GM19372 (cell line): ENCODE data around the gene DHCR7.
A peak's percentile ranks its signal among the peaks of the same experiment; 100 is the strongest.

Experiments
- ATAC-seq: cut with Tn5 transposase; IDR thresholded peaks from one replicate; pipeline ENCODE4 v1.9.1; 2021; ENCODE audit warnings: mild to moderate bottlenecking, low read depth, moderate library complexity; ENCODE audit not compliant: unreplicated experiment

Gene DHCR7, protein sequence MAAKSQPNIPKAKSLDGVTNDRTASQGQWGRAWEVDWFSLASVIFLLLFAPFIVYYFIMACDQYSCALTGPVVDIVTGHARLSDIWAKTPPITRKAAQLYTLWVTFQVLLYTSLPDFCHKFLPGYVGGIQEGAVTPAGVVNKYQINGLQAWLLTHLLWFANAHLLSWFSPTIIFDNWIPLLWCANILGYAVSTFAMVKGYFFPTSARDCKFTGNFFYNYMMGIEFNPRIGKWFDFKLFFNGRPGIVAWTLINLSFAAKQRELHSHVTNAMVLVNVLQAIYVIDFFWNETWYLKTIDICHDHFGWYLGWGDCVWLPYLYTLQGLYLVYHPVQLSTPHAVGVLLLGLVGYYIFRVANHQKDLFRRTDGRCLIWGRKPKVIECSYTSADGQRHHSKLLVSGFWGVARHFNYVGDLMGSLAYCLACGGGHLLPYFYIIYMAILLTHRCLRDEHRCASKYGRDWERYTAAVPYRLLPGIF

DNA sequence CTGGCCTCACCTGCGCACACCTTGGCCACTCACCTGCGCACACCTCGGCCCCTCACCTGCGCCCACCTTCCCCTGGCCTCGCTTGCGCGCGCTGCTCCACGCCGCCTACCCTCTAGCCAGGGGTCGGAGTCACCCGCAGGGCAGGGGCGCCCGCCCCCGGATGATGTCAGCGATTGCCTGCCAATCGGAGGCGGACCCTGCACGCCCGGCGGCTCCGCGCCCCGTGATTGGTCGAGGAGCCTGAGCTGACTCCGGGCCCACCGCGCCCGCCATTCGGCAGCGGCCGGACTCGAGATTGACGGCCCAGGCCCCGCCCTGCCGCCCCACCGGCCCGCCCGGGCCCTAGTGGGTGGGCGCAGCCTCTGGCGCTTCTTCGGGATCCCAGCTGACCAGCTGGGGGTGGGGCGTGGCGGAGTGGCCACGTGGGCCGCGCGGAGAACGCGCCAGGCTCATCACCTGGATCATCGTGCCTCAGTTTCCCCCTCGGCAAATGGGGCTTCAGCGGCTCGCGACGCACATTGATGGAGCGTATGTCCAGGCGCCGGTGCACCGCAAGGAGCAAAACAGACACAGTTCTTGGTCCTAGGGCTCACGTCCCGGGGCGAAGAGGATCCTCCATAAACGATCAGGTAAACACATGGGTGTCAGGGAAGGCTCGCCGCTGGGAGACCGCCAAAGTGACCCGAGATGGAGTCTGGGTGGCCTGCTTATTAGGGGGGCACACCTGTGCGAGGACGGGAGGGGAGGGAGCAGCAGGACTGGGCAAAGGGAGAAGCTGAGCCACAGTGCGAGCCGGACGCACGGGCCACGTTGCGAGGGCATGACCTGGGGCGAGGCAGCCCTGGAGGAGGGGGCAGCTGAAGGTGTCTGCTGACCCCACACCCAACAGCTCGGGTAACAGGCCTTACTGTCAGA is at the start of gene DHCR7:
Gene DHCR7 (minus strand): TSS at position 137 of the 915 bp plus-strand sequence. CDS start 3,441 bp downstream, outside the sequence.
- peak; percentile 72 for ATAC-seq

DNA sequence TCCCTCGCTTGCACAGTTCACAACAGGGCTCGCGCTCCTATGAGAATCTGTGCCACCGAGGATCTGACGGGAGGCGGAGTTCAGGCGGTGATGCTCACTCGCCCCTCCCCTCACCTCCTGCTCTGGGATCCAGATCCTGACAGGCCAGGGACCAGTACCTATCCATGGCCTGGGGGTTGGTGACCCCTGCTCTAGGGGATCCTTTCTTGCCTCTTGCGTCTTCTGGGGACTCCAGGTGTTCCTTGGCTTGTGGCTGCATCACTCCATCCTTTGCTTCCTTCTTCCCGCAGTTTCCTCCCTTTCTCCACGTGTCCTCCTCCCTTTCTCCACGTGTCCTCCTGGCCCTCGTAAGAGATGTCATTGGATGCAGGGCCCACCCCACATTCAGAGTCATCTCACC is 48.2 kb upstream of the DHCR7 start:
- no peak for ATAC-seq

DNA sequence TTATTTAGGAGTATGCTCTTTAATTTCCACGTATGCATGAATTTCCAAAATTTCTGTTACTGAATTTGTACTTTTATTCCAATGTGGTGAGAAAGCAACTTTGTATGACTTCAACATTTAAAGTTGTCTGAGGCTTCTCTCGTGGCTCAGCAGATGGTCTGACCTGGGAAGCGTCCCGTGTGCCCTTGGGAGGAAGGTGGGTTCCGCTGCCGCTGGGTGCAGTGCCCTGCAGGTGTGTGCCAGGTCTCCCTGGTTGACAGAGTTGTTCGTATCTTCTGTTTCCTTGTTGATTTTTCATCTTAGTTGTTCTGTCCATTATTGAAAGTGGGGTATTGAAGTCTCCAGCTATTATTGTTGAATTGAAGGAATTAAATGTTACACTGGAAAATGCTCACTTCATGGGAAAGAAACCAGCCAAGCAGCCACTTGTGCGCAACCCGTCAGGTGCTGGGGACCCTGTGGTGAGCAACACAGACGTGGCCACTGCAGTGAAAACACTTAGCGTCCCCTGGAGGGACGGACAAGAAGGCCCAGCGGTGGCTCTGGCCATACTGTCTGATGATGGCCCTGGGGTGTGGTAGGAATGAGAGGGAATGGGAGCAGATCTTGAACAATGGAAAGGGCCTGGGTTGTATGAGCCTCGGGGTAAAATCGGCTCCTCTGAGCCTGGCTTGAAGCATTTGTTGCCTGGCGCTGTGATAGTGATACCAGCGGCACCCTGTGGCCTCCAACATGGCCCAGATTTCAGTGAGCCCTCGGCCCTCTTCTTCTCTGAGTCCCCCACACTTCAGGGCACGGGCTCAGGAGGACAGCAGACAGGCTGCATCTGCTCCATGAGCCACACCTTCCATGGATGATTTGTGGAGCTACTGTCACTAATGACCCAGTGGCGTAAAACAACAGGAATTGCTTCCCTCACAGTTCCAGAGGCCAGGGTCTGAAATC is 47.4 kb upstream of the DHCR7 start:
- ATAC-seq: no peak

DNA sequence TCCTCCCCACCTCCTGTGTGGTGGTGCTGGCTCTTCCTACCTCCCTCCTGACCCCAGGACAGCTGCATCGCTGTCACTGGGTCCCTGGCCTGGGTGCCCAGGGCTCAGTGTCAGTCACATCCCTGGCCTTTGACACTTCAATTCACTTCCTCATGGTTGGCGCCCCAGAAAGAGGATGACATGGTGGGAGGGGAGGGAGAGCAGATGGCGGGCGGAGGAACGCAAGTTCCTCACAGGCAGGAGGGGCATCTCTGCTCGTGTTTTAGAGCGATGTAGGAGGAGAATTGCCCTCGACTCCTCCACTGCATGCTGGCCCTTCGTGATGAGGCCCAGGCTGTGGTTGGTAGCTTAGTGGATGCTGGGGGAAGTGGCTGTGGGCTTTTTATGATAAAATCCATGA is 43.7 kb upstream of the DHCR7 start:
- no peak for ATAC-seq

DNA sequence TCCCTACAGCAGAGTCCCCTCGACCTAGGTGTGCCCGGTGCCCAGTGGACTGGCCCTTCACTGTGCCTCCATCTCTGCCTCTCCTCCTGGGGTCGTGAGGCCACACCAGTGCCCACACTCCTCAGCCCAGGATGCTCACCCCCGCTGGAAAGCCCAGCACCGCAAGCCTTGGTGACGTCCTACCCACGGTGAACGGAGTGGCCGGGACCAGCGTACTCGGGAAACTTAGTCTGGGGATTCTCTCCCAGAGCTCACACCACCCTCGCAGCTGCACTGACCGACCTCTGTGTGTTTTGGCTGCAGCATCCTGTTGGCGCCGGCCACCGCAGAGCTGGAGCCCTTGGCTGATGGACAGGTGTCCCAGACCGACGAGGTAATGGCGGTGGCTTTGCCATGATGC is 43.3 kb upstream of the DHCR7 start:
- ATAC-seq: no peak

DNA sequence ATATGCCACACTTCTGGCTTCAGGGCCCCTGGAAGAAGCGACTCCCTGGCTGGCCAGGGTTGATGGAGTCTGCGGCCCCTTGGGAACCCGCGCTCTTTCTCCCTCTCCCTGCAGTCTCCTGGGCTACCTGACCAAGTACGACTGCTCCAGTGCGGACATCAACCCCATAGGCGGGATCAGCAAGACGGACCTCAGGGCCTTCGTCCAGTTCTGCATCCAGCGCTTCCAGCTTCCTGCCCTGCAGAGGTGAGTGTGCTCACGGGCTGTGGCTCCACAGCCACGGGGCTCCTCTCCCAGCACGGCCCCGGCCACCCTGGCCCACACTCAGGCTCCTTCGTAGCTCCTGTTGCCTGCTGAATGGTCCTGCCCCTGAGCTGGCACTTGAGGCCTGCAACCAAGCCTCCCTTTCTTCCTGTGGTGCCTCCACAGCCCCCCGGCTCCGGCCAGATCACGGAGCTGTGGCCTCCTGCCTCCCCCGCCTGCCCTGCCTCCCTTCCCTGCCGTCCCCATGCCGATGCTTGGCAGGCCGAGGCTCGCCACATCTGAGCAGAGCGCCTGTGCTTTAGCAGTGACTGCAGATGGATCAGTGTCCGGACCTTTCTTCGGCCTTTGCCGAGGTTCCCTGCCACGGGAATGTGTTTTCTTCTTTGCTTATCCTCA is 42.7 kb upstream of the DHCR7 start:
- no peak for ATAC-seq

DNA sequence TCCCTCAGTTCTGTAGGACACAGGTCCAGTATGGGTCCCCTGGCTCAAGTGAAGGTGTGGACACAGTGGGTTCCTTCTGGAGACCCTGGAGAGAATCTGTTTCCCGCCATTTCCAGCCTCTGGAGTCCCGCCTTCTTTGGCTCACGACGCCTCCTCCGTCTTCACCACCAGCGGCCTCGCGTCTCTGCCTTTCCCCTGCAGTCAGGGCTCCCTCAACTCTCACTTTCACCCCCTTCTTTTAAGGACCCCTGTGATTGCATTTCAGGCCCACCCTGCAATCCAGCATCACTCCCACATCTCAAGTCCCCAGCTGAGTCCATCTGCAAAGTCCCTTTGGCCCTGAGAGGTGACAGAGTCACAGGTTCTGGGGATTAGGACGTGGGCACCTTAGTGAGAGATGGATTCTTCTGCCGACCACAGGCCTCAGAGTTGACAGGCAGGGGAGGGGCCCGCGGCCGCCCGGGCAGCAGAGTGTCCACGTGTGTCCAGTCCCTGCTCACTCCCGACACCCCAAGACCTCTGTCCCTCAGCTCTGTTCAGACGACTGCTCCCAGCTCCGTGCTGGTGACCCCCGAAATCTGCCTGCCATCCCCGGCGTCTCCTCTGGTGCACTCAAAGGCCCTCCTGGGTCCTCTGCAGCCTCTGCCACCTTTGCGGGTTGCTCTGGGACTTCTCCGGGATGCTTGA is 42.0 kb upstream of the DHCR7 start:
- ATAC-seq: no peak

DNA sequence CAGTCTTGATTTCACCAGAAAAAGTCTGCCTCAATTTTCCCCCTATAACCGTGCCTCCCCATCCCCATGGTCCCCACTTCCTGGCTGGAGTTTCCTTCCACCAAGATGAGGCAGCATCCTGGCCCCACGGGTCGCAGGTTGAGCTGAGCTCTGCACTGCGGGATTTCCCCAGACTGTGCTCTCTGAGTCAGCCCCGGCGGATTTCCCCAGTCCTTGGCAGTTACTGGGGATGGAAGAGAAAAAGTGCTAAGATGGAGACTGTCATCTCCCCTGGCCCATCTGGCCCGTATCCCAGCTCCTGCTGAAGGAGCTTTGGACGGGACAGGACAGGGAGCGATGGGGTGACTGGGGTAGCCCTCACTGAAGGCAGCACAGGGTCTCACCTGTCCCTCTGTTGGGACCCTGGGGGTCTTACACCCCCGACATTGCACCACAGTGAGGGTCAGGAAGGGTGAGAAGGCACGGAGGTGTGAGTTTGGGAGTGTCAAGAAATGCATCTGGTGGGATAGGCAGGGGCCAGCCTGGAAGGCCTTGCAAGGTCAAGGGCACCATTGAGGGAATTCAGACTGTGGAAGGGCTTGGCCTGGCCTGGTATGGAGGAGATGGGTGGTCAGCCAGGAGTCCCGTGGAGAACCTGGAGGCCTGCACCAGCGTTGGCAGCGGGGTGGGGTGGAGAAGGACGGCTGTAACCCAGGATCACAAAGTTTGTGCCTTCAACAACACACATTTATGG is 41.3 kb upstream of the DHCR7 start:
- ATAC-seq: no peak

DNA sequence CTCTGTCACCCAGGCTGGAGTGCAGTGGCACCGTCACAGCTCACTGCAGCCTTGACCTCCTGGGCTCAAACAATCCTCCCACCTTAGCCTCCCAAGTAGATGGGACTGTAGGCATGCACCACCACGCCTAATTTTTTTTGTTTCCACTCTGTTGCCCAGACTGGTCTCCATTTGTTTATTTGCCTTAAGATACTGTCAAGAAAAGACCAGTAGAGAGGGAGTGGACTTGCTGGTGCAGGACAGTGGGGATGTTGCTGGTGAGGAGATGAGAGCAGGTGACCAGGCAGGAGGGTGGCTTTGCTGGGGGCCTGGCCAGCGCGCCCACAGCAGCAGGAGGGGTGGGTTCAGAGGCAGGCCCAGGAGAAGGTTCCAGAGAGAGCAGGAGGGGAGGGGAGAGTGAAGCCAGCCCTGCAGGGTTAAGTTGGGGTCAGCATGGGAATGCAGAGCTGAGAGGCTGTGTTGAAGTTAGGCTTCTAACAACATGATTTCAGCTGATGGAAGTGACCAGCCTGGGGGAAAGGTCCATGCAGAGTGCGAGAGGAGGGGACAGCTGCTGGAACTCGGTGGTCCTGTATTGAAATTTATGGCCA is 40.6 kb upstream of the DHCR7 start:
- no peak for ATAC-seq

DNA sequence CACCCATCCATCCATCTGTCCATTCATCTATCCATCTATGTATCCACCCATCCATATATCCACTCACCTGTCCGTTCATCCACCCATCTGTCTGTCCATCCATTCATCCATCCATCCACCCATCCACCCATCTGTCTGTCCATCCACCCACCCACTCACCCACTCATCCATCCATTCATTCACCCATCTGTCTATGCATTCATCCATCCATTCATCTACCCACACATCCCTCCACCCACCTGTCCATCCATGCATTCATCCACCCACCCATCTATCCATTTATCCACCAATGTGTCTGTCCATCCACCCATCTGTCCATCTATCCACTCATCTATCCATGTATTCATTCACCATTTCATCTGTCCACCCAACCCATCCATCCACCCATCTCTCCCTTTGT is 38.1 kb upstream of the DHCR7 start:
- no peak for ATAC-seq

DNA sequence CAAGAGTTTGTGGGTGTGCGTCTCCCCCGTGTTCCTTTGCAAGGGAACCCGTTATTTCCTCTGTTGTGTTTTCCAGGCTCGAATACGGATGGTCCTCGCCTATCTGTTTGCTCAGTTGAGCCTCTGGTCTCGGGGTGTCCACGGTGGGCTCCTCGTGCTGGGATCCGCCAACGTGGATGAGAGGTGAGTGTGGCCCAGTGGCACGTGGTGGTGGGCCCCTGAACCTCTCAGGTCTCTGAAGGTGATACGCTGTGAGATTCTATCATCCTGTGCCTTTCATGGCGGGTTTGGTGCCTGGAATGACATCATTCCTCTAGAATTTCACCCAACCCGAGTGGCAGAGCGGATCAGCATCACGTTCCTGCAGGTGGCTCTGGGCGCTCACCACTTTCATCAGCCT is 37.3 kb upstream of the DHCR7 start:
- ATAC-seq: no peak

DNA sequence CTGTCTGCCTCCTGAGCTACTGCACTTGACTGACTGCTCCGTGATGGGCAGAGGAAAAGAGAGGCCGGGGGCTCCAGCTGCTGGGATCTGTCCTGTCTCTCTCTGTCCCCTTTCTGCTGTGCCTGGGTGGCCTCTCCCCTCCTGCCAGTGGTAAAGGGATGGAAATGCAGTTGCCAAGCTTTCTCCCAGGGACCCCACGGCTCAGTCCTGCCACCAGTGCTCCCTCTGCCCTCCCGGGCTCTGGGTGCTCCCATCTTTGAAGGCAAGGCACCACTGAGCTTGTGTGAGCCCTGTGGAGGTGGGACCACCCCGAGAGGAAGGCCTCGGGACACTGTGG is 36.8 kb upstream of the DHCR7 start:
- ATAC-seq: no peak

DNA sequence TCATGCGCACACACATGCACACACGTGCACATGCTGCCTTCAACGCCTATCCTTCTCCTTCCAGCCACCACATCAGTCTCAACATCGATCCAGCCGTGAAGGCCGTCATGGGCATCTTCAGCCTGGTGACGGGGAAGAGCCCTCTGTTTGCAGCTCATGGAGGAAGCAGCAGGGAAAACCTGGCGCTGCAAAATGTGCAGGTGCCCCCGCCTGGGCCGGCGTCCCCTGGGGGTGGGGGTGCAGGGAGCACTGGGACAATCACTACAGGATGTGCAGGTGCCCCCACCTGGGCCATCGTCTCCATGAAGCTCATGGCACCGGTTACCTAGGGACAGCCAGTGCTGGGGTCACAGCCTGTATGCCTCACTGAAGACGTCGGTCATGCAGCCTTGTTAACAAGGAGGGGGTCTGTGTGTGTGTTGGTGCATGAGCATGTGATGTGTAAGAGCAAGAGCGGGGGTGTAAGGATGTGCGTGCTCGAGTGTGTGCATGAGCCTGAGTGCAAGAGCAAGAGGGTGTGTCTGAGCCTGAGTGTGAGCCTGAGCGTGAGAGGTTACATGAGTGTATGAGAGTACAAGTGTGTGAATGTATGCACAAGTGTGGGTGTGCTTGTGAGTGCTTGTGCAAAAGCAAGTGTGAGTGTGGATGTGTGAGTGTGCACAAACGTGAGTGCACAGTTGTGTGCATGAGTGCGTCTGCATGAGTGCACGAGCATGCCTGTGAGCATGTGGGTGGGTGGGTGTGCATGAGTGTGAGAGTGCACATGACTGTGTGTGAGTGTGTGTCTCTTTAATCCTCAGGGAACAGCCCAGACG is 36.3 kb upstream of the DHCR7 start:
- ATAC-seq: no peak

DNA sequence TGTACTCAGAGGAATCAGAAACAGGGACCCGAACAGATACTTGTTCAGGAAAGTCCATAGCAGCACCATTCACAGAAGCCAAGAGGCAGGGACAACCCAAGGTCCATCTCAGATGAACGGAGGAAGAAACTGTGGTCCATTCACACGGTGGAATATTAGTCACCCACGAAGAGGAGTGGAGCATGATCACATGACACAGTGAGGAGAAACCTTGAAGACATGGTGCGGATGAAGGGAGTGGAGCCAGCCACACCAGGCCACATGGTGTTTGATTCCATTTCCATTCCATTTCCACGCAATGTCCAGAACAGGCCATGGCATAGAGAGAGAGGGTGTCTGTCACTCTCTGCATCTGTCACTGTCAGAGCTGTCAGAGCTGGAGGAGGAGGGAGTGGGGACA is 35.5 kb upstream of the DHCR7 start:
- no peak for ATAC-seq

DNA sequence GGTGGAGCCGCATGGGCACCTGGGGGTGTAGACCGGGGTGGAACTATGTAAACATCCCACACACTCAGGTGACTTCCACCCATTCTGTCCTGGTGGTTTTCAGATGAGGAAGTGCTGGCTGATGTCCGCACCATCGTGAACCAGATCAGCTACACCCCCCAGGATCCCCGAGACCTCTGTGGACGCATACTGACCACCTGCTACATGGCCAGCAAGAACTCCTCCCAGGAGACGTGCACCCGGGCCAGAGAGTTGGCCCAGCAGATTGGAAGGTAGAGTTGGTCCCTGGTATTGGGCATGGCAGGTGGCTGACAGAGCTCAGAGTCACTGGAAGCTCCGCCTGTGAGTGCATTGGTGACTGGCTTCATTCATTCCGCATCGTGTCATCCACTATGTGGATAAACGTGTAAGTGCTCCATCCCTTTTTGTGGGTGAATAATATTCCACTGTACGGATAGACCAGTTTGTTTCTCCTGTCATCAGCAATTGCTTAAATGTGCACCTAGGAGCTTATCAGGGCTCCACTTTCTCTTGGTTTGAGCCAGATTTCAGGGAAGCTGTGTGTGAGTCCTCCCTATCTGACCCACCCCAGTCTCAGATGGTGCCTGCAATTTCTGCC is 34.7 kb upstream of the DHCR7 start:
- no peak for ATAC-seq

DNA sequence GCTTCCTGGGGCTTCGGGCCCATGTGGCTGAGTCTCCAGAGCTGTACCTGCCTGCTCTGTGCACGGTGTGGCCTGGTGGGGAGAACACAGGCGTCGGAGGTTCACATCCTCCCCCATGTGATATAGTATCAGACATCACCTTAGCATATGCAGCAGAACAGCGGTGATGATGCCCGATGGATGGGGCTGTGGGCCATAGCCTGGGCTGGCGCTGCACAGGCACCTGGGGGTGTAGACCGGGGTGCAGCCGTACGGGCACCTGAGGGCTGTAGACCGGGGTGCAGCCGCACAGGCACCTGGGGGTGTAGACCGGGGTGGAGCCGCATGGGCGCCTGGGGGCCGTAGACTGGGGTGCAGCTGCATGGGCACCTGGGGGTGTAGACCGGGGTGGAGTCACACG is 34.0 kb upstream of the DHCR7 start:
- ATAC-seq: no peak
